ENCODE data around the gene PBXIP1. TPM values are rescaled to one million over a fixed set of nuclear protein-coding genes. Genes with fewer than 3 reads are reported as not detected.
"Not testable (repeated sequence)": the region's sequence is repeated elsewhere in the genome, so short reads cannot be mapped to it uniquely, and the experiment has no call there.

Gene PBXIP1
- total RNA-seq, 2 donors from 2014 or later, result 81.4 to 101 TPM

- Histone ChIP-seq H3K27me3 (no peaks in the 10 kb centered on the region), H3K4me3 (peak within 1 kb of the TSS; percentile 60 to 71), H3K9me3 (no peaks in the 10 kb centered on the region), H3K36me3 (peaks cover 4% of the 10 kb centered on the region), H3K27ac (peak within 1 kb of the TSS; percentile 62 to 65), H3K4me1 (peaks cover 0 to 17% of the 10 kb centered on the region in 2 donors)
- DNase-seq (ENCODE audit: low spot score), result peak; percentile 99
- TF ChIP-seq CTCF (IDR thresholded peaks at IDR 0.05), result peak in 1 of 2 donors; percentile 14
These were observed 27.2 kb upstream of the PBXIP1 start, which contains the start of gene FLAD1 for GRCh38 chr1:154982897-154983648. FLAD1 (plus strand) TSS chr1:154983344; CDS start chr1:154983695, 351 bp downstream.

- no peaks in the 10 kb centered on the region for H3K36me3 ChIP-seq
- no peak for TF ChIP-seq CTCF (IDR thresholded peaks at IDR 0.05)
- no peaks in the 10 kb centered on the region for H3K9me3 ChIP-seq
- H3K27ac ChIP-seq, result peak overlapping the region in 1 of 2 donors; percentile 31
- no peak for DNase-seq (ENCODE audit: low spot score)
- H3K4me3 ChIP-seq, result peak overlapping the region; percentile 32 to 71
- H3K27me3 ChIP-seq, result no peaks in the 10 kb centered on the region
- peaks cover 0 to 17% of the 10 kb centered on the region in 2 donors for H3K4me1 ChIP-seq
These were observed 26.4 kb upstream of the PBXIP1 start for GRCh38 chr1:154982341-154982740.

GRCh38 chr1:154978360-154978759, 22.5 kb upstream of the PBXIP1 start:
- Histone ChIP-seq H3K27me3 (no peaks in the 10 kb centered on the region), H3K36me3 (no peaks in the 10 kb centered on the region), H3K27ac (no peak overlapping the region), H3K4me3 (no peak overlapping the region), H3K9me3 (no peaks in the 10 kb centered on the region), H3K4me1 (peaks cover 0 to 23% of the 10 kb centered on the region in 2 donors)
- DNase-seq (ENCODE audit: low spot score), result no peak
- no peak for TF ChIP-seq CTCF (IDR thresholded peaks at IDR 0.05)

- not testable (repeated sequence) for H3K27ac ChIP-seq; H3K9me3 ChIP-seq; H3K36me3 ChIP-seq; DNase-seq (ENCODE audit: low spot score); H3K4me3 ChIP-seq; H3K27me3 ChIP-seq
- peaks cover 0 to 28% of the 10 kb centered on the region in 2 donors for H3K4me1 ChIP-seq
These were observed 21.9 kb upstream of the PBXIP1 start for GRCh38 chr1:154977762-154978161.

GRCh38 chr1:154975409-154976059, 19.6 kb upstream of the PBXIP1 start:
- H3K27ac ChIP-seq, result peak overlapping the region; percentile 99
- H3K9me3 ChIP-seq, result no peaks in the 10 kb centered on the region
- no peaks in the 10 kb centered on the region for H3K27me3 ChIP-seq
- no peaks in the 10 kb centered on the region for H3K36me3 ChIP-seq
- DNase-seq (ENCODE audit: low spot score), result no peak
- peaks cover 0 to 44% of the 10 kb centered on the region in 2 donors for H3K4me1 ChIP-seq
- peak overlapping the region; percentile 51 to 74 for H3K4me3 ChIP-seq
- TF ChIP-seq CTCF (IDR thresholded peaks at IDR 0.05), result no peak

GRCh38 chr1:154974808-154975408, 19.0 kb upstream of the PBXIP1 start:
- no peak for TF ChIP-seq CTCF (IDR thresholded peaks at IDR 0.05)
- Histone ChIP-seq H3K4me1 (peaks cover 0 to 50% of the 10 kb centered on the region in 2 donors), H3K27me3 (no peaks in the 10 kb centered on the region), H3K4me3 (peak overlapping the region; percentile 51 to 74), H3K27ac (peak overlapping the region; percentile 99), H3K36me3 (no peaks in the 10 kb centered on the region), H3K9me3 (no peaks in the 10 kb centered on the region)
- DNase-seq (ENCODE audit: low spot score), result peak; percentile 95
